OCI-LY1 (cell line): ENCODE data around the gene GPN1.
"Not testable (repeated sequence)": the region's sequence is repeated elsewhere in the genome, so short reads cannot be mapped to it uniquely, and the experiment has no call there.

ENCODE experiments used
- CTCF ChIP-seq: fragments of 200-600 bp; sonication (generic), shearing (Covaris generic); IDR thresholded peaks from 2 replicates; pipeline ENCODE4 v1.5.1; 2017; ENCODE audit warnings: mild to moderate bottlenecking, antibody characterized with exemption, low read length, moderate library complexity, mixed read lengths
- EZH2 ChIP-seq: fragments of 200-600 bp; sonication (generic), shearing (Covaris generic); IDR thresholded peaks from 2 replicates; pipeline ENCODE4 v1.8.0; 2017; ENCODE audit warnings: borderline replicate concordance, mixed run types, mild to moderate bottlenecking, antibody characterized with exemption, low read length, moderate library complexity, mixed read lengths

GRCh38 chr2:27682334-27682771 lies 53.5 kb downstream of the GPN1 start:
- not testable (repeated sequence) for TF ChIP-seq CTCF, EZH2
